HG02759 (cell line): ENCODE results near the gene RALGAPA1.
A peak's percentile ranks its signal among the peaks of the same experiment; 100 is the strongest.
"Not testable (repeated sequence)": the region's sequence is repeated elsewhere in the genome, so short reads cannot be mapped to it uniquely, and the experiment has no call there.

Experiments
- ATAC-seq: cut with Tn5 transposase; IDR thresholded peaks from one replicate; pipeline ENCODE4 v1.9.1; 2021; ENCODE audit warnings: mild to moderate bottlenecking, moderate library complexity; ENCODE audit not compliant: unreplicated experiment

RALGAPA1 gene

DNA sequence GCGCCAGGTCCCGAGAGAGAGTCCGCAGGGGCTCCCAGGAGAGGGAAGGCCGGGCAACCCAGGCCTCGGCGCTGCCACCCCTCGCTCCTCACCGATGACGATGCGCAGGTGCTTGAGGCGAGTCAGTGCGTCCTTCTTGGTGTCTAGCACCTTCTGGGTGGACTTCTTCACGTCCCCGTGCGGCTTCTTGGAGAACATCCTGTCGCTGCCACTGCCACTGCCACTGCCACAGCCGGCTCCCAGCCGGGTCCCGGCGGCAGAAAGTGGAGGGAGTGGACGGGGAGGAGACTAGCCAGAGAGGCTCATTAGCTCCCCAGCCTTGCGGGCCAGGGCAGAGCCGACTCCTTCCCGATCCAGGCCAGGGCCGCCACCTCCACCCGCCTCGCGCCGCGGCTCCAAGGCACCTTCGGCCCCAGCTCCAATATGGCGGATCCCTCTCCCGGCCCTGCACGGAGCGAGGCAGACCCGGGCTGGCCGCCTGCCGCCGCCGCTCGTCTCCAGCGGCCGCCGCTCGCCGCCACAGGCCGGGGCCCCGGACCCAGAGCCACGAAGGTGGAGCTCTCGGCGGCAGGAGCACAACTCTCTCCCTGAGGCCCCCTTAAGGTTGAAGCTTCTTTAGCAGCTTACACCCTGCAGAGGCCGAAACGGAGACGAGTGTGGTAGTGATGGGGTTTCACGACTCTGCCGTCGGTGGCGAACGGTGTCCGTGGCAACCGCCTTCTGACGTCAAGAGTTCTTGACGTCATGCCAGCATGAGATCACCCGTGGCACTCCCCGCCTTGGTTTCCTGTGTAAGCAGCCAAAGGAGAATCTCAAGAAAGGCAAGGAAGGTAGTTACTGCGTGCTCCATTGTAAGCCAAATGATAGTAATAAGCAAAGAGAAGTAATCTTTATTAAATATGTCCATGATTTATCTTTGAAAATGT, at the start of gene RALGAPA1:
TSS of gene RALGAPA1 (minus strand) at position 658 of the 926 bp plus-strand sequence. CDS start at position 198, 460 bp downstream.
- peak; percentile 96 for ATAC-seq

DNA sequence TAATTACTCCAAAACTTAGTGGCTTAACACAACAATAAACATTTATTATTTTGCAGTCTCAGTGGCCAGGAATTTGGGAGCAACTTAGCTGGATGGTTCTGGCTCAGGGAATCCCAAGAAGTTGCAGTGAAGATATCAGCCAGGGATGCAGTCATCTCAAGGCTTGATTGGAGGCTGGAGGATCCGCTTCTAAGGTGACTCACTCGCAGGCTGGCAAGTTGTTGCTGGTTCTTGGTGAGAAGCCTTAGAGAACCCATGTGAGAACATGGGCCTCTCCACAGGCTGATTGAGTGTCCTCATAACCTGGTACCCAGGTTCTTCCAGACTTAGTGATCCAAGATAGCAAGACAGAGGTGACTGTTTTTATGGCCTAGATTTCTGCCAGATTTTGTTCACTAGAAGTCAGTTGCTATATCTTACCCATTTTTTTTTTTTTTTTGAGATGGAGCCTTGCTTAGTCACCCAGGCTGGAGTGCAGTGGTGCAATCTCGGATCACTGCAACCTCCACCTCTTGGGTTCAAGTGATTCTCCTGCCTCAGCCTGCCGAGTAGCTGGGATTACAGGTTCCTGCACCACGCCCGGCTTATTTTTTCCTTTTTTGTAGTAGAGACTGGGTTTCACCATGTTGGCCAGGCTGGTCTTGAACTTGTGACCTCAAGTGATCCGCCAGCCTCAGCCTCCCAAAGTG, 49.6 kb upstream of the RALGAPA1 start:
- no peak for ATAC-seq

DNA sequence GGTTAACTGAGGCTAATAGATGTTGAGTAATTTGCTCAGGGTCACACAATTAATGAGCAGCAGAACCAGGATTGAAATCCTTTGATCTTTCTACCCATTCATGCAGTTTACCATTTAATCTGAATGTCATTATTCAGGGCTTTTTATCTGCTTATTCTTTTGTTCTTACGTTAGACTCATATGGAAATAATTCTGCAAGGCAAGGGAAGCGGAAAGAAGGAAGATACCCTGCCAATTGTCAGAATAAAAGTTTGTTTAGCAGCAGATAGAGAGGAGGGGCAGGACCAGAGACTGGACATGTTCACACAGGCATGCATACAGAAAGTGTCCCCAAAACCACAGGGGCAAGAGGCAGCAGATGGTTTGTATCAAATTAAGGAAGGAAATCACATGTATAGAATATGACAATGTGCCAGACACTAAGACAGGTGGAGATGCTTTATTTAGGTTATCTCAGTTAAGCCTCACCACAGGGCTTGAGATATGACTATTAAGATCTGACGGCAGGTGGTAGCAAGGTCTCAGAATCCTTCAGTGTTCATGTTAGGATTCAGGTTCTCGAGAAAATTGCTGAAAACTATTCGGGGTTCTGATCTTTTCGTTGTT, 46.9 kb upstream of the RALGAPA1 start:
- ATAC-seq: peak; percentile 96

DNA sequence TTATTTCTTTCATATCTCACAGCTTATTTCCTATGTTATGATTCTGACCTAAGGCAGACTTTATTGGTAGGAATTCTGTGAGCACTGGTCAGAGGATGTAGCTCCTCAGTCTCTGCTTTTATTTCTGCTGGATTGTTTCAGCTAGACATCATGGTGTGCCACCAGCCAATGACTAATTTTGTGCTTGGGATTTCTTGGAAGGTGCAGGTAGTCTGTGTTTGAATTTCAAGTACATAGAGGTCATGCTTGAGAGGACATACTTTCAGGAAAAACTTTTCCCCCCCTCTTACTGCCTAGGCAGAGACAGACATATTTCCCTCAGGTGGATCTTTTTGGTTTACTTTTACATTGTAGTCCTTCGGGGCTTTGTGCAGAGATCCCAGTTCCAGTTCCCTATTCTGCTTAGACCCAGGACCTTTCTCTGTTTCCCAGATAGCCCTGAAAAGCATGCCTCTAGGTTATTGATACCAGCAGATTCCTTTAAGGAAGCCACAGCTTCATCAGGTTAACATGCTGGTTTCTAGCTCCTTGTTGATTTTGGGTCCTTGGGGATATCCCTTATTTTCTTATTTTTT, 45.7 kb upstream of the RALGAPA1 start:
- ATAC-seq: no peak

DNA sequence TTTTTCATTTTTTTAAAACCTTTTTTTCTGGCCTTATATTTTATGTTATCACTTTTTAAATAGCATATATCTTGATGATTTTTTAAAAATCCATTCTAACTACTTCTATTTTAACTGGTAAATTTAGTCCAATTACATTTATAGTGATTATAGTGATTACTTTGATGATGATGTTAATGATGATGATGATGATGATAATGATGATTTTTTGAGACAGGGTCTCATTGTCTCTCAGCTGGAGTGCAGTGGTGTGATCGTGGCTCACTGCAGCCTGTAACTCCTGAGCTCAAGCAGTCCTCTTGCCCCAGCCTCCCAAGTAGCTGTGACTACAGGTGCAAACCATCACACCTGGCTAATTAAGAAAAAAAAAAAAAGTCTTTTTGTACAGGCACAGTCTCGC, 44.1 kb upstream of the RALGAPA1 start:
- ATAC-seq: no peak

DNA sequence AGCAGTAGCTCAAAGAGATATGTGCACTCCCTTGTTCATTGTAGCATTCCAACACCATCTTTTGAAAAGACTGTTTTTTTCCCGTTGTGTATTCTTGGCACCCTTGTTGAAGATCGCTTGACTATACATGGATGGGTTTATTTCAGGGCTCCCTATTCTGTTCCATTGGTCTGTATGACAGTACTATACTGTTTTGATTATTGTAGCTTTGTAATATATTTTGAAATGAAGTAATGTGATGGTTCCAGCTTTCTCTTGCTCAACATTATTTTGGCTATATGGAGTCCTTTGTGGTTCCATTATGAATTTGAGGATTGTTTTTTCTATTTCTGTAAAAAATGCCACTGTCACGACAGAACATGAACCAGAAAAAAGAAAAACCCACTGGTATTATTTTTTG, 42.7 kb upstream of the RALGAPA1 start:
- no peak for ATAC-seq

DNA sequence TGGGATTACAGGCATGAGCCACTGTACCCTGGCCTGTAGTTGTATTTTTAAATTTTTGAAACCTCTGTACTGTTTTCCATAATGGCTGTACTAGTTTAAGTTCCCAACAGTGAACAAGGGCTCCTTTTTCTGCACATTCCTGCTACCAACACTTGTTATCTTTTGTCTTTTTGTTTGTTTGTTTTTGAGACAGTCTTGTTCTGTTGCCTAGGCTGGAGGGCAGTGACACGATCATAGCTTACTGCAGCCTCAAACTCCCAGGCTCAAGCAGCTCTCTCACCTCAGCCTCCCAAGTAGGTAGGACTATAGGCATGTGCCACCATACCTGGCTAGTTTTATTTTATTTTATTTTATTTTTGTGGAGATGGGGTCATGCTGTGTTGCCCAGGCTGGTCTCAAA, 40.0 kb upstream of the RALGAPA1 start:
- ATAC-seq: no peak

DNA sequence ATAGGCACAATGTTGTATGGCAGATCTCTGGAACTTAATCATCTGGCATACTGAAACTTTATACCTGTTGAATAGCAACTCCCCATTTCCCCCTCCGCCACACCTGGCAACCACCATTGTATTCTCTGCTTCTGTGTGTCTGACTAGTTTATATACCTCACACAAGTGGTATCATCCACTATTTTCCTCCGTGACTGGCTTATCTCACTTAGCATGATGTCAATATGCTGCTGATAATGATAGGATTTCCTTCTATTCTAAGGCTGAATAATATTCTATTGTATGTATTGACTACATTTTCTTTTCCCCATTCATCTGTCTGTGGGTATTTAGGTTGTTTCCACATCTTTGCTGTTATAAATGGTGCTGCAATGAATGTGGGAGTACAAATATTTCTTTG, 38.5 kb upstream of the RALGAPA1 start:
- ATAC-seq: no peak

DNA sequence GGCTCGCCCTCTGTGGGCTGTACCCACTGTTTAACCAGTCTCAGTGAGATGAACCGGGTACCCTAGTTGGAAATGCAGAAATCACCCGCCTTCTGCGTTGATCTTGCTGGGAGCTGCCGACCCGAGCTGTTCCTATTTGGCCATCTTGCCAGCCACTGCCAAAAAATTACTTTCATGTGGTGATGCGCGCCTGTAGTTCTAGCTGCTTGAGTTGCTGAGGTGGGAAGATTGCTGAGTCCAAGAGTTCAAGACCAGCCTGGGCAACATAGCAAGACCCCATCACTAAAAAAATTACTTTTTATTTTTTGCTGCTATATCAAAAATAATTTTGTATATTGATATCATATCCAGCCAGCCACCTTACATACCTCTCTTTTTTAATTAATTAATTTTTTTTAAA, 35.4 kb upstream of the RALGAPA1 start:
- ATAC-seq: no peak

DNA sequence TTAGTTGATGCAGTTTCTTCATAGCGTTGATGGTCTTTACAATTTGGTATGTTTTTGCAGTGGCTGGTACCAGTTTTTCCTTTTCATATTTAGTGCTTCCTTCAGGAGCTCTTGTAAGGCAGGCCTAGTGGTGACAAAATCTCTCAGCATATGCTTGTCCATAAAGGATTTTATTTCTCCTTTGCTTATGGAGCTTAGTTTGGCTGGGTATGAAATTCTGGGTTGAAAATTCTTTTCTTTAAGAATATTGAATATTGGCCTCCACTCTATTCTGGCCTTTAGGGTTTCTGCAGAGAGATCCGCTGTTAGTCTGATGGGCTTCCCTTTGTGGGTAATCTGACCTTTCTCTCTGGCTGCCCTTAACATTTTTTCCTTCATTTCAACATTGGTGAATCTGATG, 33.1 kb upstream of the RALGAPA1 start:
- not testable (repeated sequence) for ATAC-seq

DNA sequence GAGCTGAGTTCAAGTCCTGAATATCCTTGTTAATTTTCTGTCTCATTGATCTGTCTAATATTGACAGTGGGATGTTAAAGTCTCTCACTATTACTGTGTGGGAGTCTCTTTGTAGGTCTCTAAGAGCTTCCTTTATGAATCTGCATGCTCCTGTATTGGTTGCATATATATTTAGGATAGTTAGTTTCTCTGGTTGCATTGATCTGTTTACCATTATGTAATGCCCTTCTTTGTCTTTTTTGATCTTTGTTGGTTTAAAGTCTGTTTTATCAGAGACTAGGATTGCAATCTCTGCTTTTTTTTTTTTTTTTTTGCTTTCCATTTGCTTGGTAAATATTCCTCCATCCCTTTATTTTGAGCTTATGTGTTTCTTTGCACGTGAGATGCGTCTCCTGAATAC, 32.6 kb upstream of the RALGAPA1 start:
- not testable (repeated sequence) for ATAC-seq

DNA sequence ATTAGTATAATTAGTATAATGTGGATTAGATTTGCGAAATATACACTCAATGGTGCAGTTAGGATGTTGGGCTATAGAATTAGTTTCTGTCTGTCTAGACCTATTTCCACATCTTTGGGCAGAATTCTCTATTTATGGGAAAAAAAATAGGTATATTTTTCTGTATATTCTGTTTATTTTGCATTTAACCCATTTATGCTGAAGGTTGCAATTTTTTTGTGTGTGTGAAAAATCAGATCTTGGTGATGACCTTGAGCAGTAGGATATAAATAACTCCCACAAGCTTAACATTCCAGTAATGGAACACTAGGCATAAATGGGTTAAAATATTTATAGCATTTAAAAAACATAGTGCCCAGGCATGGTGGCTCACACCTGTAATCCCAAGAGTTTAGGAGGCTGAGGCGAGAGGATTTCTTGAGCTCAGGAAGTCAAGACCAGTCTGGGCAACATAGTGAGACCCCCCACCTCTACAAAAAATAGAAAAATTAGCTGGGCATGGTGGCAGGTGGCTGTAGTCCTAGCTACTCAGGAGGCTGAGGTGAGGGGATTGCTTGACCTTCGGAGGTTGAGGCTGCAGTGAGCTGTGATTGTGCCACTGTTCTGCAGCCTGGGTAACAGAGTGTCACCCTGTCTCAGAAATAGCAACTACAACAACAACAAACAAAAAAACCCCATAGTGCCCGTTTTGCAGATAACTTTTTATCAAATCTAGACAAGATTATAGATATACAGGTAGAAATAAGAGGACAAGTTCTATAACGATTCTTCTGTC, 26.3 kb upstream of the RALGAPA1 start:
- no peak for ATAC-seq

DNA sequence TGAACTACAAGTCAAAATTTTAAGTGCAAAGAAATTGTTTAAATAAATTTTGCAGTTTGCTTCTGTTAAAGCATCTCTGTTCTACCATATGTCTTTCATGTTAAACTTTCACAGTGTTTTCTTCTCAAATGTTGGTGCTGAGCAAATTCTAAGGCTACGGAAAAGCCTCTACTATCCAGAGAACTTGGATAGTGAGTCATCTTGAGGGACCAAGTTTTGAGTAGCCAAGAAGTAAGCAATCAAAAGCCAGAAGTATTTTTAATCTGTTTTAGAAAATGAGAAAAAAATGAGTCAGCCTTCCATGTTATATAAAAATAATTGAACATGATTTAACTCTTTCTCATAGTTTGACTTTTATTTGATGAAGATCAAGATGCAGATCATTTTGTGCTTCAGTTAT, 20.4 kb upstream of the RALGAPA1 start:
- ATAC-seq: no peak

DNA sequence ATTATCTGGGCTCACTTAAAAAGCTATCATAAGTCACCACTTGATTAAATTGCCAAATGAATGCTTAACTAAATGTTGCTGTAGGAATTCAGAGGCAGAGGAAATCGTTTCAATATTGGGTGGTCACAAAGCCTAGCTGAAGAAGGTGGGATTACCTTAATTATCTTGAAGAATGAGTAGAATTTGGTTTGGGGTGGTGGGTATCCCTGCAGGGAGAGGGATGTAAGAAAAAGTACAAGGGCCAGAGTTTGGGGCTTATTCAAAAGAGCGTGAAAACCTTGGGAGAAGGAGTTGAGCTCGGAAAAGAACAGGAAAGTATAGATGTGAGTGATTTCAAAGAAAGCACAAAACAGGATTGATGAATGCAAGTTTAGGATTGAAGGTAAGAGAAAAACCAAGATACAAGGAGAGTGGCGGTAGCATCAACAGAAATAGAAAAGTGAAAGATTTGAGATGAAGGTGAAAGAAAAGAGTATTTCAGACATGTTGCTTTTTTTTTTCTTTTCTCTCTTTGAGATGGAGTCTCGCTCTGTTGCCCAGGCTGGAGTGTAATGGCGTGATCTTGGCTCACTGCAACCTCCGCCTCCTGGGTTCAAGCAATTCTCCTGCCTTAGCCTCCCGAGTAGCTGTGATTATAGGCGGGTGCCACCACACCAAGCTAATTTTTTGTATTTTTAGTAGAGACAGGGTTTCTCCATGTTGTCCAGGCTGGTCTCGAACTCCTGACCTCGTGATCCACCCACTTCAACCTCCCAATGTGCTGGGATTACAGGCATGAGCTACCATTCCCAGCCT, 18.8 kb upstream of the RALGAPA1 start:
- no peak for ATAC-seq

DNA sequence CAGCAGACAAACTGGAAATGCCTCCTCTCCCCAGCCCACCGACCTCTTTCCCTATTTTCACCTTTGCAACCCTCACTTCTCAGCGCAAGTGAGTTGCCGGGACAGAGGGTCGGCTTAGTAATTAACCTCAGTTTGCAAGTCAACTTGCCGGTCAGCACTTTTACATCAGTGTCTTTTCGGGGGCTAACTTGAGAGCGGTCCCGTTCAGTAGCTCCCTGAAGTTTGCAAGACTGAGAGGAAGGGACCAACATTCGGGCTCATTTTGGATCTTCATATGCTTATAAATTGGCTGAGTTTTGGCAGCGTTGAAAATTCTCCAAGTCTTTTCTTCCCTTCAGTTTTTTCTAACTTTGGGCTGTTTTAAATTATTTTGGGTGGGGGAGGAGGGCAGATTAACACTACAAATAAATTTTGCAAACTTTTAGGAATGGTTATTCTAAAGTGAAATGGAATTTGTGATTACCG, 17.9 kb upstream of the RALGAPA1 start:
- ATAC-seq: no peak

DNA sequence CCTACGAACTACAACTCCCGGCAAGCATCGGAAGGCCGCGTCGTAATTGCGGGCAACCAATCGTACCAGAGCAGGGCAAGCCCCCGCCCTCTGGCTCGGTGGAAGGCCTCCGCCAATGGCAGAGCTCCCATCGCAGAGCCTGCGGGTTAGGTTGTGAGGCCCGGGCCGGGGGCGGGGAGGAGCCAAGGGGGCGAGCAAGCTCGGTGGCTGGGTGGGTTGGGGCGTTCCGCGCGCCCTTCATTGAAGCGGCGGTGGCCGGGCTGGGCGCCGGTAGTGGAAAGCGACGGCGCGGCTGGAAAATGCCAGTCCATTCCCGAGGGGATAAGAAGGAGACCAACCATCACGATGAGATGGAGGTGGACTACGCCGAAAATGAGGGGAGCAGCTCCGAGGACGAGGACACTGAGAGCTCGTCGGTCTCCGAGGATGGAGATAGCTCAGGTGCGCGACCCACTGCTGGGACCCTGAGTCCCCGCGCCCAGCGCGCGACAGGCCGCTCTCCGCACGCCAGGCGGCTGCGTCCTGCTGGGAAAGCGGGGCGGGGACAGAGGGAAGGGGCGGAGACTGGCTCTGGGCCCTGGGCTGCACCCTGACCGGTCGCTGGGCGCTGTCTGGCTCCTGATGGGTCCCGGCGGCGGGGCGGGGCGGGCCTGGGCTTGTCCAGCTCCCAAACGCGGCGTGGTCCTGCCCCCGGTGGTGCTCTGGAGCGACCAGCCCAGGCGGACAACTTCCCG, 17.3 kb upstream of the RALGAPA1 start, which contains the start of gene BRMS1L:
TSS of gene BRMS1L (plus strand) at position 121 of the 734 bp plus-strand sequence. CDS start at position 300, 179 bp downstream.
- ATAC-seq: peak; percentile 95

DNA sequence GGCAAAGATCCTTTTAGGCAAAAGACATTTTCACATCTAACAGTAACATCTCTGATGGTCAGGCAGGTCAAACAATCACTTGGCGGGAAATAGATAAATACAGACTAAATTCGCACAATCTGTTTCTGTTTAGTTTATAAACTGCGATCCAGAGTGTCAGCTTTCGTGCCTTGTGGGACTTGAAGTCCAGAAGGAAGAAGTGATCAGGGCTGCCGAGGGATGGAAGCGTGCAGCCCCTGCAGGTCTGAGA, 16.8 kb upstream of the RALGAPA1 start:
- ATAC-seq: no peak

DNA sequence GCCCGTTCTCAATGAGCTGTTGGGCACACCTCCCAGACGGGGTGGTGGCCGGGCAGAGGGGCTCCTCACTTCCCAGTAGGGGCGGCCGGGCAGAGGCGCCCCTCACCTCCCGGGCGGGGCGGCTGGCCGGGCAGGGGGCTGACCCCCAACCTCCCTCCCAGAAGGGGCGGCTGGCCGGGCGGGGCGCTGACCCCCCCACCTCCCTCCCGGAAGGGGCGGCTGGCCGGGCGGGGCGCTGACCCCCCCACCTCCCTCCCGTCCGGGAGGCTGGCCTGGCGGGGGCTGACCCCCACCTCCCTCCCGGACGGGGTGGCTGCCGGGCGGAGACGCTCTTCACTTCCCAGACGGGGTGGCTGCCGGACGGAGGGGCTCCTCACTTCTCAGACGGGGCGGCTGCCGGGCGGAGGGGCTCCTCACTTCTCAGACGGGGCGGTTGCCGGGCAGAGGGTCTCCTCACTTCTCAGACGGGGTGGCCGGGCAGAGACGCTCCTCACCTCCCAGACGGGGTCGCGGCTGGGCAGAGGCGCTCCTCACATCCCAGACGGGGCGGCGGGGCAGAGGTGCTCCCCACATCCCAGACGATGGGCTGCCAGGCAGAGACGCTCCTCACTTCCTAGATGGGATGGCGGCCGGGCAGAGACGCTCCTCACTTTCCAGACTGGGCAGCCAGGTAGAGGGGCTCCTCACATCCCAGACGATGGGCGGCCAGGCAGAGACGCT, 15.5 kb upstream of the RALGAPA1 start:
- ATAC-seq: not testable (repeated sequence)
